IPS-15b (cell line): Measurements from ENCODE around the gene COX7A1.
"Not testable (repeated sequence)": the region's sequence is repeated elsewhere in the genome, so short reads cannot be mapped to it uniquely, and the experiment has no call there.

Experiments used
- H3K27me3 ChIP-seq: one replicate; pipeline ENCODE4 v1.6.1; 2013; ENCODE audit warnings: low read length; ENCODE audit not compliant: control insufficient read depth, insufficient read depth
- H3K36me3 ChIP-seq: one replicate; pipeline ENCODE4 v1.6.1; 2013; ENCODE audit warnings: low read length; ENCODE audit not compliant: control insufficient read depth, insufficient read depth
- H3K4me1 ChIP-seq: one replicate; pipeline ENCODE4 v1.6.1; 2013; ENCODE audit warnings: mild to moderate bottlenecking, low read length; ENCODE audit not compliant: control insufficient read depth, insufficient read depth
- H3K4me3 ChIP-seq: one replicate; pipeline ENCODE4 v1.5.1; 2013; ENCODE audit warnings: low read depth, low read length
- H3K9ac ChIP-seq: one replicate; pipeline ENCODE4 v1.6.1; 2013; ENCODE audit warnings: low read depth, mild to moderate bottlenecking, low read length
- H3K9me3 ChIP-seq: one replicate; pipeline ENCODE4 v1.6.1; 2013; ENCODE audit warnings: mild to moderate bottlenecking, low read length; ENCODE audit not compliant: control insufficient read depth, insufficient read depth

The COX7A1 gene

GRCh38 chr19:36140304-36141038 lies 11.8 kb downstream of the COX7A1 start:
- peaks cover 6% of the 10 kb centered on the region for H3K4me1 ChIP-seq
- H3K9me3 ChIP-seq, result no peaks in the 10 kb centered on the region
- H3K27me3 ChIP-seq, result no peaks in the 10 kb centered on the region
- H3K9ac ChIP-seq, result peak overlapping the region; percentile 88
- H3K4me3 ChIP-seq, result peak overlapping the region; percentile 97
- peaks cover 17% of the 10 kb centered on the region for H3K36me3 ChIP-seq

DNA sequence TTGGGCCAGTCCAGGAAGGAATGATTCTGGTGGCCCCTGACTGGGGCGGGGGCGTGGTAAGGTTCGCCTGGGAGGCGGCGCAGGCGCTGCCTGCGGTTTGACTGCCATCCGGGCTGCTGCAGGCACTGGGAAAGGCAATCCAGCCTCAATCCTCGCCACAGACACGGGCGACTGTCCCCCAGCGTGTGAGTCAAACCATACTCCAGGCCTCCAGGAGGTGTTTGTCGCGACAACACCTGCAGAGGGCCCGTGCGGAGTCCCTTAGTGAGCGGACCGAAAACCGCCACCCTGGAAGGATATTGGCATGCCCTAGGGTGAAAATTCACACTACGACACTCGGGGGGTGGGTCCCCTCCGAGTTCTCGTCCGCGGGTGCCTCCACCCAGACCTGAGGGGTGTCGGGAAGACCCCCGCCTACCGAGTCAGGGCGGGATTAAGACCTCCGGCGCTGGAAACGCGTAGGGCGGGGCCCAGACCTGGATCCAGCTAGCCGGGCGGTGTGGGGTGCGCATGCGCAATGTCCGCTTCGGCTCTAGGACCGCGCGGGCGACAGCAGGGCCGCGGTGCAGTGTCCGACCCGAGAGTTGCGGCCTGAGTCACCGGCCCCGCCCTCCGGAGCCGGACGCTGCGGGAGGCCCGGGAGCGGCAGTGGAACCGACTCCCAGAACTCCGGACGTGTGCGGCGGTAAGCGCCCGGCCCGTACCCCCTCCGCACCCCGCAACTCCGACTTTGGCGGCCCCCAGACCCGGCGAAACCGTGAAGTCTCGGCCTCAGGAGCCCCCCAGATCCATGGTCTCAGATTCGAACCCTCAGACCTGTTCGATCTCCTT lies 12.6 kb downstream of the COX7A1 start, which contains the start of gene CAPNS1:
CAPNS1 (plus strand) TSS at position 594 of the 831 bp plus-strand sequence. CDS start 946 bp downstream, outside the sequence.
- no peaks in the 10 kb centered on the region for H3K27me3 ChIP-seq
- peaks cover 6% of the 10 kb centered on the region for H3K4me1 ChIP-seq
- peaks cover 16% of the 10 kb centered on the region for H3K36me3 ChIP-seq
- H3K4me3 ChIP-seq, result peak within 1 kb of the TSS; percentile 97
- no peaks in the 10 kb centered on the region for H3K9me3 ChIP-seq
- peak within 1 kb of the TSS; percentile 95 for H3K9ac ChIP-seq

GRCh38 chr19:36139120-36139472 lies 13.2 kb downstream of the COX7A1 start:
- H3K36me3 ChIP-seq, result peaks cover 13% of the 10 kb centered on the region

DNA sequence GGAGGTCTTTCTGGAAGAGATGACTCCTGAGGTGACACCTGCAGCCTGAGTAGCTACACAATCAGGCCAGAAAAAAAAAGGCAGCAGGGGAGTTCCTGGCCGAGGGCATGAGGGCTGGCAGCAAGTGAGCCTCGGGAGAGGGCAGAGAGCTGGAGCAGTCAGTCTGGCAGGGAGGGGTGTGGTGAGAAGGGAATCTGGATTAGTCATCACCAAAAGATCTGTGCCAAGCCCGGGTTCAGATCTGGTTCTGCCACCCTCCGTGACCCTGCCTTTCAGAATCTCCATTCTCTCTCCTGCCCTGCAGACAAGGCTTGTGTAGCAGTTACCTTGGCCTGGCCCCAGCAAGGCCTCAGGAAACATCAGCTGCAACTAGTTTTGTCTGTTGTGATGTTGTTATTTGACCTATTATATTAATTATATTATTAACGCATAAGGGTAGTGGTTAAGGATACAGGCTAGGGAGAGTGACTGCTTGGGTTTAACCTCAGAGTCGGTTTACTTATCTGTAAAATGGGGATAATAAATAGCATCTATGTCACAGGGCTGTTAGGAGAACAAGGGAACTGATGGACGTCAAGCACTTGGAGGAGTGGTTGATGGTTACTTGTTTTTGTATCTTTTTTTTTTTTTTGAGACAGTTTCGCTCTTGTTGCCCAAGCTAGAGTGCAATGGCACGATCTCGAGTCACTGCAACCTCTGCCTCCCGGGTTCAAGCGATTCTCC lies 15.1 kb downstream of the COX7A1 start:
- H3K4me1 ChIP-seq, result peaks cover 6% of the 10 kb centered on the region
- H3K4me3 ChIP-seq, result no peak overlapping the region
- H3K36me3 ChIP-seq, result peaks cover 2% of the 10 kb centered on the region
- H3K27me3 ChIP-seq, result no peaks in the 10 kb centered on the region
- H3K9ac ChIP-seq, result no peak overlapping the region
- no peaks in the 10 kb centered on the region for H3K9me3 ChIP-seq

More at GRCh38 chr19:36139120-36139472, 13.2 kb downstream of the COX7A1 start:
- Histone ChIP-seq H3K4me1 (peaks cover 6% of the 10 kb centered on the region), H3K4me3 (peak overlapping the region; percentile 97), H3K9me3 (no peaks in the 10 kb centered on the region), H3K27me3 (no peaks in the 10 kb centered on the region), H3K9ac (peak overlapping the region; percentile 95)

GRCh38 chr19:36134867-36135266 lies 17.4 kb downstream of the COX7A1 start:
- H3K4me1 ChIP-seq, H3K27me3 ChIP-seq, H3K9ac ChIP-seq, H3K9me3 ChIP-seq, H3K36me3 ChIP-seq, H3K4me3 ChIP-seq: not testable (repeated sequence)

DNA sequence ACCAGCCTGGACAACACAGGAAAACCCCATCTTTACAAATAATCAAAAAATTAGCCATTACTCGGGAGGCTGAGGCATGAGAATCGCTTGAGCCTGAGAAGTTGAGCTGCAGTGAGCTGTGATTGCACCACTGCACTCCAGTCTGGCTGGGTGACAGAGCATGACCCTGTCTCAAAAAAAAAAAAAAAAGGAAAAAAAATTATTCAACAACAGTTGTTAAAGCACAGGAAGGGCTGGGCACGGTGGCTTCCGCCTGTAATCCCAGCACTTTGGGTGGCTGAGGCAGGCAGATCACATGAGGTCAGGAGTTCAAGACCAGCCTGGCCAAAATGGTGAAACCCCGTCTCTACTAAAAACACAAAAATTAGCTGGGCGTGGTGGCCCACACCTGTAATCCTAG lies 21.0 kb downstream of the COX7A1 start:
- not testable (repeated sequence) for H3K4me1 ChIP-seq, H3K9ac ChIP-seq, H3K27me3 ChIP-seq, H3K9me3 ChIP-seq, H3K4me3 ChIP-seq, H3K36me3 ChIP-seq

DNA sequence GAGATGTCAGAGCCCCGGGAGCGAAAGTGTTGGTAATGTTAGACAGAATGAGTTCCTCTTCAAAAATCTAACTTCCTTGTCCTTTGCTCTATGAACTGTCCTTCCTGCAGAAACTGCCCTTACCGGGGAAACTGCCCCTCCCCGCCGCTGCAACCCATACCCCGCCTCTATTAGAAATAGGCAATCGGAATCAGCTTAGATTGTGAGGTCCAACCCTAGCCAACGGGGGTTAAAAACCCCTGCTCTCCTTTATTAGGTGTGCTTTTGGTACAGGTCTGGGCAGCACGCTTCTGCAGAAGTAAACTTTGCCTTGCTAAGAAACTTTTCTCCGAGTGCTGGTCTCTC lies 23.9 kb downstream of the COX7A1 start:
- Histone ChIP-seq H3K36me3 (peaks cover 9% of the 10 kb centered on the region), H3K27me3 (no peaks in the 10 kb centered on the region), H3K9me3 (no peaks in the 10 kb centered on the region), H3K4me3 (peak overlapping the region; percentile 79), H3K4me1 (no peaks in the 10 kb centered on the region), H3K9ac (peak overlapping the region; percentile 79)

DNA sequence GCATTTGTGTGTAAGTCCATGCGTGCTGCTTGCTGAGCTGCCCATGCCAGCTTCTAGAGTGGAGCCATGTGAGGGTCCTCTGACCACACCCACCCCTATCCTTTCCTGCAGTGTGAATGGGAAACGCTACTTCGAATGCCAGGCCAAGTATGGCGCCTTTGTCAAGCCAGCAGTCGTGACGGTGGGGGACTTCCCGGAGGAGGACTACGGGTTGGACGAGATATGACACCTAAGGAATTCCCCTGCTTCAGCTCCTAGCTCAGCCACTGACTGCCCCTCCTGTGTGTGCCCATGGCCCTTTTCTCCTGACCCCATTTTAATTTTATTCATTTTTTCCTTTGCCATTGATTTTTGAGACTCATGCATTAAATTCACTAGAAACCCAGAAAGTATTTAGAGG lies 26.7 kb downstream of the COX7A1 start:
- H3K27me3 ChIP-seq, result no peaks in the 10 kb centered on the region
- no peak overlapping the region for H3K9ac ChIP-seq
- H3K9me3 ChIP-seq, result no peaks in the 10 kb centered on the region
- H3K36me3 ChIP-seq, result peaks cover 20% of the 10 kb centered on the region
- no peaks in the 10 kb centered on the region for H3K4me1 ChIP-seq
- H3K4me3 ChIP-seq, result no peak overlapping the region

DNA sequence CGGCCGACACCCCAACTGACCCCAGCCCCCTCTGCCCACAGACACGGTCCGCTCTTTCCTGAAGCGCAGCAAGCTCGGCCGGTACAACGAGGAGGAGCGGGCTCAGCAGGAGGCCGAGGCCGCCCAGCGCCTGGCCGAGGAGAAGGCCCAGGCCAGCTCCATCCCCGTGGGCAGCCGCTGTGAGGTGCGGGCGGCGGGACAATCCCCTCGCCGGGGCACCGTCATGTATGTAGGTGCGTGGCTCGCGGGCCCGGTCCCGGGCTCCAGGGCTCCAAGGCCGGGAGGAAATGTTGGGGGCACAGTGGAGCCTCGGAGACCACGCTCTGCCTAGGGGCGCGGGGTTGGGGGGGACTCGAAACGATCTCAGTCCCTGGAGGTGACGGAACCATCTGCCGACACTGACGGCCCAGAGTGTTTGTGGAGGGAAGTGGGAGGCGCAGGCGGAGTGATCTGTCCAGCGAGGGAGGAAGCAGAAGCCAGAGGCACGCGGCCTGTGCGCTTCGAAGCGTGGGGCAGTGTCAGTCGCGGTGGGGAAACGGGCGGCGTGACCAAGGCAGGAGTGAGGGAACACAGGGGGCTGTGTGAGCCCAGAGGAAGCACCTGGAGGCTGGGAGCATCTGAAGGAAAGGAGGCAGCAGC lies 30.6 kb downstream of the COX7A1 start:
- peaks cover 26% of the 10 kb centered on the region for H3K36me3 ChIP-seq
- no peak overlapping the region for H3K9ac ChIP-seq
- no peaks in the 10 kb centered on the region for H3K9me3 ChIP-seq
- H3K27me3 ChIP-seq, result no peaks in the 10 kb centered on the region
- no peak overlapping the region for H3K4me3 ChIP-seq
- peaks cover 5% of the 10 kb centered on the region for H3K4me1 ChIP-seq

- no peaks in the 10 kb centered on the region for H3K27me3 ChIP-seq
- no peak overlapping the region for H3K4me3 ChIP-seq
- H3K9me3 ChIP-seq, result no peaks in the 10 kb centered on the region
- peaks cover 26% of the 10 kb centered on the region for H3K36me3 ChIP-seq
- H3K9ac ChIP-seq, result no peak overlapping the region
- H3K4me1 ChIP-seq, result peaks cover 5% of the 10 kb centered on the region
Observed at GRCh38 chr19:36120984-36121358, 31.3 kb downstream of the COX7A1 start.
